K562 (cell line): ENCODE data around the gene IL24. TPM values are rescaled to one million over a fixed set of nuclear protein-coding genes. Genes with fewer than 3 reads are reported as not detected.
A peak's percentile ranks its signal among the peaks of the same experiment; 100 is the strongest.

Experiments
- BRD9 ChIP-seq: fragments of 450-650 bp; IDR thresholded peaks from 2 replicates; pipeline ENCODE4 v1.6.1; 2018; ENCODE audit warnings: low read depth; ENCODE audit not compliant: partially characterized antibody
- CBFA2T2 ChIP-seq: fragments of 450-650 bp; conservative IDR thresholded peaks from 2 replicates; pipeline ENCODE4 v1.6.1; 2017; ENCODE audit warnings: mild to moderate bottlenecking
- CTBP1 ChIP-seq: fragments of 450-650 bp; IDR thresholded peaks from 2 replicates; pipeline ENCODE4 v1.6.1; 2016; ENCODE audit warnings: borderline replicate concordance
- MYNN ChIP-seq, 2 experiments: sonication (generic); formaldehyde crosslinking in 1 of 2; IDR thresholded peaks; 2 replicates each; pipeline versions ENCODE4 v1.5.0 to v1.6.1; 2016 to 2020; ENCODE audit warnings: antibody characterized with exemption in 1 of 2, missing genetic modification reagents in 1 of 2
- PCBP2 ChIP-seq: fragments of 200-400 bp; formaldehyde crosslinking; IDR thresholded peaks from 2 replicates; pipeline ENCODE4 v1.6.1; 2018; ENCODE audit warnings: low read length, low read depth, mild to moderate bottlenecking, moderate library complexity; ENCODE audit not compliant: poor library complexity, severe bottlenecking
- SOX6 ChIP-seq: fragments of 450-650 bp; IDR thresholded peaks from 2 replicates; pipeline ENCODE4 v1.6.1; 2014; ENCODE audit warnings: mild to moderate bottlenecking
- SRSF3 ChIP-seq: fragments of 200-400 bp; formaldehyde crosslinking; IDR thresholded peaks from 2 replicates; pipeline ENCODE4 v1.6.1; 2016; ENCODE audit warnings: mild to moderate bottlenecking, low read length, moderate library complexity; ENCODE audit not compliant: insufficient read depth
- VEZF1 ChIP-seq: fragments of 200-800 bp; sonication (Bioruptor generic); IDR thresholded peaks from 2 replicates; pipeline ENCODE4 v1.6.1; 2017; ENCODE audit warnings: missing genetic modification characterization, missing compliant biosample characterization
- ZNF518B ChIP-seq: fragments of 250-450 bp; sonication (Bioruptor Pico); IDR thresholded peaks from 2 replicates; pipeline ENCODE4 v1.5.0; 2021; ENCODE audit warnings: mild to moderate bottlenecking, moderate library complexity
- polyA plus RNA-seq, 8 experiments: library from polyadenylated mRNA; depleted of rRNA in 4 of 8; stranded (reverse) in 5 of 8; unstranded in 3 of 8; fragments of >200 nt; fragmentation: Nextera tagmentation in 2 of 8; fragmentation: Illumina TruSeq in 1 of 8; extraction: Ambion mirVana in 2 of 8; extraction: Trizol in 1 of 8; gene quantifications; 2 replicates each; pipeline versions ENCODE4 v1.2.1 to v1.2.3, GENCODE V29; 2011 to 2014; ENCODE audit warnings: inconsistent platforms in 1 of 8, missing spikeins in 1 of 8
- total RNA-seq, 7 experiments: library from RNA; depleted of rRNA in 6 of 7; stranded (reverse); fragments of >200 nt in 6 of 7; fragmentation: Illumina TruSeq in 2 of 7; extraction: Trizol in 2 of 7; gene quantifications; 2 replicates each; pipeline versions ENCODE4 v1.2.1 to v1.2.3, GENCODE V29; 2011 to 2021; ENCODE audit warnings: low replicate concordance in 1 of 7

IL24 gene
- total and polyA plus RNA-seq, 9 of the 15 experiments (the other 6 are each of a cell fraction or from before 2014, with no cell fraction given), result 0.04 to 0.19 TPM; not detected in 7

- TF ChIP-seq ZNF518B, result no peak
- peak; percentile 35; the same call in 1 of the 2 replicates for TF ChIP-seq VEZF1 (CRISPR knock-in tag)
- TF ChIP-seq SRSF3, result no peak
- 0 out of 2 replicates have a peak, but pooled peaks have one; percentile 18 for TF ChIP-seq CTBP1
- no peak for TF ChIP-seq PCBP2
- TF ChIP-seq MYNN (IDR thresholded peaks at IDR 0.05), result peak; percentile 76
- TF ChIP-seq MYNN (CRISPR knock-in tag; IDR thresholded peaks at IDR 0.05), result no peak
- TF ChIP-seq CBFA2T2, result peak; percentile 53
- TF ChIP-seq SOX6, result peak; percentile 49; the same call in 1 of the 2 replicates
- no peak for TF ChIP-seq BRD9
- TF ChIP-seq, all 486 proteins: peak for 28
These were observed 44.6 kb downstream of the IL24 start (continued) for GRCh38 chr1:206941766-206942418.
